Left lobe of liver (tissue), 2 donors: ENCODE data around the gene SEC63. TPM values are rescaled to one million over a fixed set of nuclear protein-coding genes. Genes with fewer than 3 reads are reported as not detected.
"Not testable (repeated sequence)": the region's sequence is repeated elsewhere in the genome, so short reads cannot be mapped to it uniquely, and the experiment has no call there.

Experiments
- ATAC-seq: fragments of 200-7000 bp; cut with Tn5 transposase; one replicate; pipeline ENCODE4 v1.9.1; 2020; ENCODE audit warnings: mild to moderate bottlenecking, moderate library complexity
- DNase-seq: peaks from one replicate; pipeline ENCODE4 v3.0.0-alpha.2; 2020; ENCODE audit warnings: low spot score
- total RNA-seq: library from RNA; stranded (reverse); gene quantifications from one replicate; pipeline ENCODE4 v1.2.1, GENCODE V29; 2021
- donor health status: DM: no; HTN: no; CAD: no; lungs with moderate emphysema.
- donor health status: DM: no; HTN: yes; CAD: no.

SEC63 gene
- total RNA-seq, 1 donor from 2014 or later, result 77.3 TPM

DNA sequence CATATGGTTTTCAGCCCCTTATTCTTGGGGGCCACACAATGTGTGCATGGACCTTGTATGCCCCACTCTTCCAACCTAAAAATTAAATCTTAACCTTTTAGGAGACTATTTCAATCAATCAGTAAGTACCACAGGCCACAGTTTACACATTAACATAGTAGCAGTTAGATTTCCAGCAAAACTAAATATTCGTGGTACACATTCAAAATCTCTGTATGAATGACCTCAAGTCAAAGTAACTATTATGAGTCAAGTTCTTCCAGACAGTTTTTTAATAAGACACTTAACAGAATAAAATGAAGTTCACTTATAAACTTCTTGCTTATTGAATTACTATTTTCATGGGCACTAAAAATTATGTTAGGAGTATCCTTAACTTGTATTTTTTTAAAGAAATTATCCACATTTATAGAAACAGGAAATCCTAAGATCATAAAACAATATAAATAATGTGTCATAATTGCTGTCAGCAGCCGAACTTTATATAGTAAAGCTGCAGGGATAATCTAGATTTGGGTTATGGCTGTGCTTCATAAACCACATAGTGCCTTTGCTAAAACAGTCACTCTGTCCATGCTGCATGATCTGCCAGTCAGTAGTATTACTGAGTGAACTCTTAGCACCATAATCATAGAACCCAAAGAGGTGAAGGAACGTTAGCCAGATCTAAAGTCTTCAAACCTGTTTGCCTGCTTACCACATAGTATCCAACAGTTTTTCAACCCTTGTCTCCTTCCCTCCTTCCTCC lies 21.7 kb downstream of the SEC63 start:
- DNase-seq (no peak), ATAC-seq (peak; percentile 56)

DNA sequence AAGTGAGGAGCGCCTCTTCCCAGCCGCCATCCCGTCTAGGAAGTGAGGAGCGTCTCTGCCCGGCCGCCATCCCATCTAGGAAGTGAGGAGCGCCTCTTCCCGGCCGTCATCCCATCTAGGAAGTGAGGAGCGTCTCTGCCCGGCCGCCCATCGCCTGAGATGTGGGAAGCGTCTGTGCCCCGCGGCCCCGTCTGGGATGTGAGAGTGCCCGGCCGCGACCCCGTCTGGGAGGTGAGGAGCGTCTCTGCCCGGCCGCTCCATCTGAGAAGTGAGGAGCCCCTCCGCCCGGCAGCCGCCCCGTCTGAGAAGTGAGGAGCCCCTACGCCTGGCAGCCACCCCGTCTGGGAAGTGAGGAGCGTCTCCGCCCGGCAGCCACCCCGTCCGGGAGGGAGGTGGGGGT lies 23.8 kb downstream of the SEC63 start:
- ATAC-seq, DNase-seq: not testable (repeated sequence)

GRCh38 chr6:107932580-107932979 lies 25.4 kb downstream of the SEC63 start:
- ATAC-seq (no peak), DNase-seq (no peak)

- no peak for DNase-seq
- peak; percentile 34 for ATAC-seq
Observed at GRCh38 chr6:107931894-107932293, 26.1 kb downstream of the SEC63 start.

GRCh38 chr6:107928984-107929383 lies 29.0 kb downstream of the SEC63 start:
- no peak for ATAC-seq

DNA sequence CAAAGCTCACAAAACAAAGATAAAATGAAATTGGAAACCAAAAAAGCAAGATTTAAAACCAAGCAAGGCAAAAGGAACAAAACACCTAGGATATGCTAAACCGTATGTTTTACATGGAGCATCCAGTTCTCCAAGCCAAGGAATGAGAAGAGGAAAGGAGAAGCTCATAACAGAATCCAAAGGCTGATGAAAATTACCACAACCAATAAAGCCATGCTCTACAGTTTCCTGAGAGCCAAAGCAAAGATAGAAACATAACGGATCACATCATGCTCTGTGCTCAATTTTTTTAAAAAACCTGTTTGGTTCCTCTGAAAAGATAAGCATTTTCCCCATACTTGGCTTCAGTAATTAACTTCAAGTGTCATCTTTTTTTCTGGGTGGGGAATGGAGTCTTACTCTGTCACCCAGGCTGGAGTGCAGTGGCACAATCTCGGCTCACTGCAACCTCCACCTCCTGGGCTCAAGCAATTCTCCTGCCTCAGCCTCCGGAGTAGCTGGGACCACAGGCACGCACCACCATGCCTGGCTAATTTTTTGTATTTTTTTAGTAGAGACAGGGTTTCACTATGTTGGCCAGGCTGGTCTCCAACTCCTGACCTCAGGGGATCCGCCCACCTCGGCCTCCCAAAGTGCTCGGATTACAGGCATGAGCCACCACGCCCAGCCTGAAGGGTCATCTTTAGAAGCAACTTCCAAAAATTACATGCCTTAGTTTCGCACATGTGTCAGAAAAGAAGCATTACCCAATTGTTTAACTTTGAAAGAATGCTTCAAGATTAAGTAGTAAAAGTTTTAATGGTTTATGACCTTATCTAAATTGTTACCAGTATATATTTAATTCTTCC lies 31.1 kb downstream of the SEC63 start:
- ATAC-seq, DNase-seq: not testable (repeated sequence)

More at GRCh38 chr6:107928984-107929383, 29.0 kb downstream of the SEC63 start:
- no peak for DNase-seq

DNA sequence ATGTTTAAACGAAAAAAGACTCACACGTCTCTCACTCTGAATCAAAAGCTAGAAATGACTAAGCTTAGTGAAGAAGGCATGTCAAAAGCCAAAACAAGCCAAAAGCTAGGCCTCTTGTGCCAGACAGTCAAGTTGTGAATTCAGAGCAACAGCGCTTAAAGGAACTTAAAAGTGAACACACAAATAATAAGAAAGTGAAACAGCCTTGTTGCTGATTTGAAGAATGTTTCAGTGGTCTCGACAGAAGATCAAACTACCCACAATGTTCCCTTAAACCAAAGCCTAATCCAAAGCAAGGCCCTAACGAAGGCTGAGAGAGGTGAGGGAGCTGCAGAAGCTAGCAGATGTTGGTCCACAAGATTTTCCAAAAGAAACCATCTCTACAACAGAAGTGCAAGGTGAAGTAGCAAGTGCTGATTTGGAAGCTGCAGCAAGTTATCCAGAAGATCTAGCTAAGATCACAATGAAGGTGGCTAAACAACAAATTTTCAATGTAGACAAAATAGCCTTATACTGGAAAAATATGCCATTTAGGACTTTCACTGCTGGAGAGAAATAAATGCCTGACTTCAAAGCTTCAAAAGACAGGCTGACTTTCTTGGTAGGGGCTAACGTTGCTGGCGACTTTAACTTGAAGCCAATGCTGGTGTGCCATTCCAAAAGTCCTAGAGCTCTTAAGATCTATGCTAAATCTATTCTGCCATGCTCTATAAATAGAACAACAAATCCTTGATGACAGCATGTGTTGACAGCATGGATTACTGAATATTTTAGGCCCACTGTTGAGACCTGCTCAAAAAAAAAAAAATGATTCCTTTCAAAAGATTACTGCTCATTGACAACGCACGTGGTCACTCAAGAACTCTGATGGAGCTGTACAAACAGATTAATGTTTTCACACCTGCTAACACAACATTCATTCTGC lies 40.3 kb downstream of the SEC63 start:
- no peak for DNase-seq
- ATAC-seq, result no peak

DNA sequence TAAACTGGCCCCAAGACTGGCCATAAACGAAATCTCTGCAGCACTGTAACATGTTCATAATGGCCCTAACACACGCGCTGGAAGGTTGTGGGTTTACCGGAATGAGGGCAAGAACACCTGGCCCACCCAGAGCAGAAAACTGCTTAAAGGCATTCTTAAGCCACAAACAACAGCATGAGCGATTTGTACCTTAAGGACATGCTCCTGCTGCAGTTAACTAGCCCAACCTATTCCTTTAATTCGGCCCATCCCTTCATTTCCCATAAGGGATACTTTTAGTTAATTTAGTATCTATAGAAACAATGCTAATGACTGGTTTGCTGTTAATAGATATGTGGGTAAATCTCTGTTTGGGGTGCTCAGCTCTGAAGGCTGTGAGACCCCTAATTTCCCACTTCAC lies 41.0 kb downstream of the SEC63 start:
- not testable (repeated sequence) for DNase-seq, ATAC-seq

DNA sequence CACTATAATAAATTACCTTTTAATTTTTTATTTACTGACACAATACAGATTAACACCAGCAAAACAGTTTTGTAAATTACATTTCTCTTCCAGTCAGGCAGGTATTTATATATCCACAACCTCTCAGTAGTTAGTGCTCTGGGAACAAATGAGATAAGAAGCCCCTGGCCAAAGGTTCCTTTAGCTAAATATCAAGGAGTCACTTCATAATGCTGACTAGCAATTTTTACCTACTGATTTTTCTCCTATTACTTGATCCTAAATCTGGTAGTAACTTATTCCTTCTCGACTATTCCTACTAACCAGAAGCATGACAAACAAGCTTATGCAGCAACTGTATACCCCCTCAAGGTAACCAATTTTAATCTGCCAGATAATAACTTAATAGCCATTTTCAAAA lies 46.3 kb downstream of the SEC63 start:
- DNase-seq (no peak), ATAC-seq (no peak)

- DNase-seq, result no peak
- no peak for ATAC-seq
Observed at GRCh38 chr6:107894809-107895396, 63.1 kb downstream of the SEC63 start.

DNA sequence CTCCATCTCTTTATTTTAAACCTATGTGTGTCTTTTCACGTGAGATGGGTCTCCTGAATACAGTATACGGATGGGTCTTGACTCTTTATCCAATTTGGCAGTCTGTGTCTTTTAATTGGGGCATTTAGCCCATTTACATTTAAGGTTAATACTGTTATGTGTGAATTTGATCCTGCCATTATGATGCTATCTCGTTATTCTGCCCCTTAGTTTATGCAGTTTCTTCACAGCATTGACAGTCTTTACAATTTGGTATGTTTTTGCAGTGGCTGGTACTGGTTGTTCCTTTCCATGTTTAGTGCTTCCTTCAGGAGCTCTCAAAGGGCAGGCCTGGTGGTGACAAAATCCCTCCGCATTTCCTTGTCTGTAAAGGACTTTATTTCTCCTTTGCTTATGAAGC lies 67.6 kb downstream of the SEC63 start:
- not testable (repeated sequence) for ATAC-seq, DNase-seq

GRCh38 chr6:107885950-107886349 lies 72.1 kb downstream of the SEC63 start:
- DNase-seq, ATAC-seq: not testable (repeated sequence)

DNA sequence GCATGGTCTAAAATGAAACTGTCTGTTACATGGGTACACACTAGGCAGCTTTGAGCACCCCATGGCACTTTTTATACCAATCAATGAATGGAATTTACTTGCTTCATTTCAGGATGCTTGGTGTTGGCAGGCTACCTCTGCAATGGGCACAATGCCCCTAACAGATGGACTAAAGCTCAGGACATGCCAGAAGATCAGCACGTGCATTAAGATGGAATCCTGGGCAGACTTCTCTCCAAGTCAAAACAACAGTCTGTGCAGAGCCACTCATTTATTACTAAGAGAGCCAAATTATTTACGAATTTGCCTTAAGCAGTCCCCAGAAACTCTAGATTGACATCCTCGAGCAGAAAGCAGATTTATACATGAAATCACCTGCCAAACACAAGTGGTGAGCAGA lies 78.1 kb downstream of the SEC63 start:
- DNase-seq (no peak), ATAC-seq (no peak)

DNA sequence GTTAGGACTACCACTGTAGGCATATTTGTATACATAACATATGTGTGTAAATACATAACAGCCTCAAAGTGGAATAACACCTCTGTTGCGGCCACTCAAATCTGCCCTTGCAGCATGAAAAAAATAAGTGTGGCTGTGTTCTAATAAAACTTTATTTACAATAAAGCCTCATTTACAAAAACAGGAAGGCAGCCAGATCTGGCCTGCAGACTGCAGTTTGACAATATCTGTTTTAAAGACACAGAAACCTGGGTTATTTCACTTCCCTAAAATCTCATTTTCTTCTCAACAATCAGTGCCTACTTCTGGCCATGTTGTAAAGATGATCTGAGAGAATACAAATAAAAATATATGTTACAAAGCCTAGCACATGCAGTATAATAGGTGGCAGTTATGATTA lies 80.0 kb downstream of the SEC63 start:
- ATAC-seq (no peak), DNase-seq (no peak)

DNA sequence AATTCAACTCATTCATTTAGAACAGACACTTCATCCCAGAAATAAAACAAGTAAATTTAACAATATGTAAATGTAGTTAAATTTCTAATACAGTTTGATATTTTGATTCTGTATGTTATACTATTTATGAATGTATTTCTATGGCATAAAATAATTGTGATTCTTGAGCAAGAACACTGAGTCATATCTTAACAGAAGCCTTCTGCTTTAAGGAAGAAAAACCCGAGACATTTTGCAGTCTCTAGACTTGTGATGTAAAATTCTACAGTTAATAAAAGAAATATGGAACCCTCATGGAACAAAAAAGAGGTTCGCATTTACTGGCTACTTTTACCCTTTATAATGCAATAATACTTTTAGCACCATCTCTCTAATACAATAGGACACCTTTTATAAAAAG lies 86.0 kb downstream of the SEC63 start:
- ATAC-seq (no peak), DNase-seq (no peak)

DNA sequence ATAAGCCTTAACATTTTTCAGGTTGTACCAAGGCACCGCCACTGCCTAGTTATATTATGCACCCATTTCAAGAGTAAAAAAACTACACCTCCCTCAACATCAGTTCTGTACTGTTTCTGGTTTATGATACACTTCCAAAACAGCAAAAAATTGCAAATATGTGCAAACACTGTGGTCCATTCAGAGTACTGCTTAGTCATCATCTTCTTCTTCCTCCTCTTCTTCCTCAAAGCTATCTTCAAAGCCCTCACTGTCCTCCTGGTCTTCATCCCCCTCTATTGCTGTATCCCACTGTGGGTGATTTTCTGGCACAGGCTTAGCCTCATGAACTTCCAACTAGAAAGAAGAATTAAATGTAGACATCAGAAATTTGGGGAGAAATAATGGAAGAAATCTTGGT lies 86.5 kb downstream of the SEC63 start:
- not testable (repeated sequence) for ATAC-seq, DNase-seq

- no peak for DNase-seq
Observed at GRCh38 chr6:107871016-107871415, 87.0 kb downstream of the SEC63 start.

GRCh38 chr6:107870381-107870780 lies 87.6 kb downstream of the SEC63 start:
- no peak for ATAC-seq
- no peak for DNase-seq

More at GRCh38 chr6:107871016-107871415, 87.0 kb downstream of the SEC63 start:
- no peak for ATAC-seq

DNA sequence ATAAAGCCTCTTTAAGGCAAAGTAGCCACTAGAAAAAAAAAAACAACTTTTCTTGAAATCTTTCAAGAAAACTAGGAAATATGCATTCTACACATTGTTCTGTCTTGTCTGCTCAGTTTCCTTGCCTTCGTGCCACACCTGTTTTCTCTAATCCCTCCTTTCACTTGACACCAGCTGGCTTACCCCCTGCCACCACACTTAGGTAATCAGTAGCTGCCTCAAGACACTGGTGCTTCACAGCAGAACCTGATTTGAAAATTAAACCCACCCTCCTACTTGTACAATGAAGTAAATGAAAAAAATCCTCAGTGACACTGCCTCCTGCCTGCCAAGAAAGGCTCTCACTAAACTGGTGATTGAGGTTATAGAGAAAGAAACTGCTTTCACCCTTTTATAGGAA lies 88.1 kb downstream of the SEC63 start:
- ATAC-seq (no peak), DNase-seq (no peak)

- no peak for DNase-seq
- ATAC-seq, result no peak
Observed at GRCh38 chr6:107868867-107869611, 89.0 kb downstream of the SEC63 start.
